ENCODE measurements around the gene ZNF648. TPM values are rescaled to one million over a fixed set of nuclear protein-coding genes. Genes with fewer than 3 reads are reported as not detected.

Gene ZNF648
- total and polyA plus RNA-seq, 10 of the 15 experiments (the other 5 are each of a cell fraction or from before 2014, with no cell fraction given): 0.05 TPM; not detected in 9

DNA sequence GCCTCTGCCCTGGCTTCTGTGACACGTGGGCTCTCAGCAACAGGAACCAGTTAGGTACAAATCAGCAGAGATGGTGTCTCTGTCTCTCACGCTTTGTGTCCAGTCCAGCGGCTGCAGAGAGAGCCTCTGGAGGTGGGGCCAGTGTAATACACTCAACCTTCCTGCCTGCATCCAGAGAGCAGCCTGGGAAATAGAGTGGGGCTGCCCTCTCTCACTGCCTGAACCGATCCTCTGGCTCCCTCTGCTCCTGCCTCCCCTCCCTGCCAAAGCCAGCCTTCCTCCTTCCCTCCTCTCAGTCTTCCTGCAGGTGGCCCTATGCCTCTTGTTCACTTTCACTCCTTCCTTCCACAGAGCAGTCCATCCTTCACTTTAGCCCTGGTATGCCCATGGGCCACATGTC lies at the start of gene ZNF648 (continued):
- TF ChIP-seq CBX5 (IDR thresholded peaks at IDR 0.05; ENCODE audit: low read depth): no peak
- no peak for TF ChIP-seq ZNF687 (IDR thresholded peaks at IDR 0.05)

GRCh38 chr1:182110635-182111034 lies 49.1 kb upstream of the ZNF648 start:
- Histone ChIP-seq H3K36me3 (ENCODE audit: control insufficient read depth in 2 of 2, insufficient read depth in 2 of 2, low read length in 1 of 2) (no peaks in the 10 kb centered on the region), H3K27me3 (replicated peaks in 1 of 2; ENCODE audit: control insufficient read depth in 2 of 2, insufficient read depth in 2 of 2, low read length in 1 of 2) (no peaks in the 10 kb centered on the region; a peak in 2 of 4 replicates), H3K79me2 (ENCODE audit: control insufficient read depth, insufficient read depth, low read length) (no peaks in the 10 kb centered on the region), H3K4me3 (no peak overlapping the region), H3K4me2 (ENCODE audit: control insufficient read depth, insufficient read depth) (no peak overlapping the region), H3K27ac (ENCODE audit: control insufficient read depth, insufficient read depth) (no peak overlapping the region), H3K4me1 (ENCODE audit: control insufficient read depth, insufficient read depth, low read length) (no peaks in the 10 kb centered on the region), H2AFZ (ENCODE audit: control insufficient read depth, low read depth, low read length) (no peak overlapping the region), H3K9me3 (replicated peaks; ENCODE audit: control insufficient read depth, insufficient read depth, low read length) (no peaks in the 10 kb centered on the region; the same call in 2 of the 3 replicates), H3K9ac (ENCODE audit: control insufficient read depth, insufficient read depth, low read length) (no peak overlapping the region), H4K20me1 (ENCODE audit: control insufficient read depth, insufficient read depth) (no peaks in the 10 kb centered on the region)
- TF ChIP-seq REST (IDR thresholded peaks at IDR 0.05; ENCODE audit: low read depth, low read length): peak; percentile 40; the same call in 1 of the 2 replicates
- TF ChIP-seq NBN (IDR thresholded peaks at IDR 0.05): no peak
- TF ChIP-seq DPF2 (IDR thresholded peaks at IDR 0.05): no peak
- no peak for TF ChIP-seq HCFC1 (IDR thresholded peaks at IDR 0.05; ENCODE audit: low read length)
- in situ Hi-C loops (cut with MboI) (no loop called here), intact Hi-C loops (cut with micrococcal nuclease; ENCODE audit: unreplicated experiment) (no loop called here)
- ChIA-PET CTCF (no interaction called here), SMC1A (ENCODE audit: uncharacterized antibody, unreplicated experiment) (no interaction called here), POLR2A (no interaction called here), RAD21 (ENCODE audit: unreplicated experiment) (no interaction called here)
- 42% methylated on average over 6 of the region's 6 CpGs for WGBS (ENCODE audit: insufficient coverage, insufficient replicate concordance, low lambda C conversion rate, missing lambda C conversion rate)
- BruUV-seq (replicated peaks): no TSS peak
- DNase-seq (ENCODE audit: low read depth, low spot score): no peak
- no peak for ATAC-seq
- FAIRE-seq: no peak

Data from GM12878 (cell line).